Transverse colon (tissue), 4 donors: ENCODE measurements around the gene TNFRSF19. TPM values are rescaled to one million over a fixed set of nuclear protein-coding genes. Genes with fewer than 3 reads are reported as not detected.

ENCODE experiments used
- DNase-seq: peaks from one replicate; pipeline ENCODE4 v3.0.0-alpha.2; 2019
- H3K27ac ChIP-seq, 4 donors: fragments of 200-600 bp; sonication (generic); 2 replicates each; pipeline ENCODE4 v1.5.1; 2016 to 2018; ENCODE audit warnings: inconsistent platforms in 4 of 4
- H3K27me3 ChIP-seq: fragments of 200-600 bp; sonication (generic); 2 replicates; pipeline ENCODE4 v1.5.1; 2017; ENCODE audit warnings: inconsistent platforms
- H3K36me3 ChIP-seq, 4 donors: fragments of 200-600 bp; sonication (generic); 2 replicates each; pipeline ENCODE4 v1.5.1; 2017 to 2019; ENCODE audit warnings: inconsistent platforms in 4 of 4
- H3K4me1 ChIP-seq, 4 donors: fragments of 200-600 bp; sonication (generic); 2 replicates each; pipeline ENCODE4 v1.5.1; 2017 to 2020; ENCODE audit warnings: inconsistent platforms in 4 of 4
- H3K4me3 ChIP-seq, 4 donors: fragments of 200-600 bp; sonication (generic); 1 replicate in 1 of 4; 2 replicates in 3 of 4; pipeline versions ENCODE4 v1.5.1 to v1.6.1; 2017 to 2019; ENCODE audit warnings: inconsistent platforms in 4 of 4
- H3K9me3 ChIP-seq, 2 donors: fragments of 200-600 bp; sonication (generic); 2 replicates each; pipeline ENCODE4 v1.5.1; 2017 to 2019; ENCODE audit warnings: inconsistent platforms in 2 of 2
- EP300 ChIP-seq: sonication (generic); formaldehyde crosslinking; IDR thresholded peaks from one replicate; pipeline ENCODE4 v1.6.1; 2017; ENCODE audit warnings: antibody characterized with exemption, low read depth
- POLR2A ChIP-seq: fragments of 450-650 bp; IDR thresholded peaks from one replicate; pipeline ENCODE4 v1.6.1; 2016; ENCODE audit warnings: antibody characterized with exemption, mild to moderate bottlenecking, moderate library complexity
- POLR2AphosphoS5 ChIP-seq, 3 donors: sonication (generic); formaldehyde crosslinking; IDR thresholded peaks; one replicate each; pipeline ENCODE4 v1.6.1; 2016; ENCODE audit warnings: antibody characterized with exemption in 3 of 3
- WGBS, 2 donors: methylation state at CpG; one replicate each; pipeline ENCODE4 v1.1.5; 2018; ENCODE audit warnings: low coverage in 1 of 2; 5-methylcytosine and 5-hydroxymethylcytosine counted together
- in situ Hi-C, 4 donors: fragments of 200-750 bp; cut with MboI; loops; one replicate each; pipeline versions ENCODE4 v1.15.0 to v1.15.1; 2017; ENCODE audit warnings: low sequenced_read_pairs in 3 of 4, low pct_ligation_motif_present in 1 of 4, low pct_unique_long_range_greater_than_20kb in 1 of 4
- intact Hi-C: fragments of 100-400 bp; cut with DNase I; formaldehyde crosslinking; loops from one replicate; pipeline ENCODE4 v1.15.1; 2023; ENCODE audit warnings: low total_unique reads
- total RNA-seq, 4 donors: library from RNA; depleted of rRNA; stranded (reverse); fragments of >200 nt; gene quantifications; one replicate each; pipeline ENCODE4 v1.1.0, GENCODE V29; 2016
- TF ChIP-seq, protein P1 (sequence below), 5 experiments: fragments of 200-600 bp in 3 of 5; fragments of 450-650 bp in 2 of 5; sonication (generic) in 3 of 5; IDR thresholded peaks; 1 replicate in 2 of 5; 2 replicates in 3 of 5; pipeline ENCODE4 v1.5.1; 2016 to 2017; ENCODE audit warnings: antibody characterized with exemption in 5 of 5, inconsistent platforms in 3 of 5, mild to moderate bottlenecking in 2 of 5, moderate library complexity in 1 of 5

The TNFRSF19 gene
- total RNA-seq, 4 donors from 2014 or later = 0.80 to 1.3 (median 0.96) TPM; not detected in 1

DNA sequence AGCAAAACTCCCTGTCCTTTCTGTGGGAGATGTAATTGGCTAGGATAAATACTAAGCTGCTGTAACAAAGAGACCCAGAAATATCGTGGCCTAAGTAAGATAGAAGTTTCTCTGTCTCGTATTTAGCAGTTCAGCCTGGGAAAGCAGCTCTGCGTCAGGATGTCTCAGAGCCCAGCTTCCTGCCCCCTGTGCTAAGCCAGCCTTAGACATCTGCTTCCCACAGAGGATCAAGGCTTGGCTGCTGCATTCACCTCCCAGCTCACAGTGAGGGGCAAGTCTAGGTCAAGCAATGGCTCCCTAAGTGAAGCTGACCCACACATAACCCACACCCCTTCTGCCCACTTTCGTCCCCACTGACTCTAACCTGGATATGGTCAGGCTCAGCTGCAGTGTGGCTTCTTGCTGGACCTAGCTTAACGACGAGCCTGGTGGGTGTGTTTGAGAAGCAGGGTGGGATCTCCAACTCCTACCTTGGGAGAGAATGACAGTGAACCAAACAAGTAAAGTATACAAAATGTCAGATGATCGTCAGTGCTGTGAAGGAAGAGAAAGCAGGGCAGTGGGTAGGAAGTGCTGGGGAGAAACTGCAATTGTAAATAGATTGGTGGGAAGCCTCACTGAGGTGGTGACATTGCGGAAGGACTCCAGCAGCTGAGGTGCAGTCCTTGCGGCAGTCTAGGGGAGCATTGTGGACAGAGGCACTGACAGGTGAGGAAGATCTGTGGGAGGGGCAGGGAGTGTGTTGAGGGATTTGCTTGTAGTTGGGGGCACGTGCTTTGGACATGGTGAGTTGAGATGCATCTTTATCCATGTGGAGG, 82.9 kb downstream of the TNFRSF19 start:
- Histone ChIP-seq H3K4me1 (no peaks in the 10 kb centered on the region), H3K9me3 (no peaks in the 10 kb centered on the region), H3K27ac (no peak overlapping the region), H3K27me3 (no peaks in the 10 kb centered on the region), H3K36me3 (no peaks in the 10 kb centered on the region), H3K4me3 (no peak overlapping the region)
- in situ Hi-C loops = no loop called here
- intact Hi-C loops = no loop called here
- 75 to 82% methylated on average over 4 to 10 of the region's 10 CpGs for WGBS, 2 donors
- TF ChIP-seq POLR2AphosphoS5 (IDR thresholded peaks at IDR 0.05) (no peak), EP300 (no peak), POLR2A (no peak)
- TF ChIP-seq, protein P1, sequence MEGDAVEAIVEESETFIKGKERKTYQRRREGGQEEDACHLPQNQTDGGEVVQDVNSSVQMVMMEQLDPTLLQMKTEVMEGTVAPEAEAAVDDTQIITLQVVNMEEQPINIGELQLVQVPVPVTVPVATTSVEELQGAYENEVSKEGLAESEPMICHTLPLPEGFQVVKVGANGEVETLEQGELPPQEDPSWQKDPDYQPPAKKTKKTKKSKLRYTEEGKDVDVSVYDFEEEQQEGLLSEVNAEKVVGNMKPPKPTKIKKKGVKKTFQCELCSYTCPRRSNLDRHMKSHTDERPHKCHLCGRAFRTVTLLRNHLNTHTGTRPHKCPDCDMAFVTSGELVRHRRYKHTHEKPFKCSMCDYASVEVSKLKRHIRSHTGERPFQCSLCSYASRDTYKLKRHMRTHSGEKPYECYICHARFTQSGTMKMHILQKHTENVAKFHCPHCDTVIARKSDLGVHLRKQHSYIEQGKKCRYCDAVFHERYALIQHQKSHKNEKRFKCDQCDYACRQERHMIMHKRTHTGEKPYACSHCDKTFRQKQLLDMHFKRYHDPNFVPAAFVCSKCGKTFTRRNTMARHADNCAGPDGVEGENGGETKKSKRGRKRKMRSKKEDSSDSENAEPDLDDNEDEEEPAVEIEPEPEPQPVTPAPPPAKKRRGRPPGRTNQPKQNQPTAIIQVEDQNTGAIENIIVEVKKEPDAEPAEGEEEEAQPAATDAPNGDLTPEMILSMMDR (IDR thresholded peaks at IDR 0.05) = no peak
- DNase-seq = no peak

DNA sequence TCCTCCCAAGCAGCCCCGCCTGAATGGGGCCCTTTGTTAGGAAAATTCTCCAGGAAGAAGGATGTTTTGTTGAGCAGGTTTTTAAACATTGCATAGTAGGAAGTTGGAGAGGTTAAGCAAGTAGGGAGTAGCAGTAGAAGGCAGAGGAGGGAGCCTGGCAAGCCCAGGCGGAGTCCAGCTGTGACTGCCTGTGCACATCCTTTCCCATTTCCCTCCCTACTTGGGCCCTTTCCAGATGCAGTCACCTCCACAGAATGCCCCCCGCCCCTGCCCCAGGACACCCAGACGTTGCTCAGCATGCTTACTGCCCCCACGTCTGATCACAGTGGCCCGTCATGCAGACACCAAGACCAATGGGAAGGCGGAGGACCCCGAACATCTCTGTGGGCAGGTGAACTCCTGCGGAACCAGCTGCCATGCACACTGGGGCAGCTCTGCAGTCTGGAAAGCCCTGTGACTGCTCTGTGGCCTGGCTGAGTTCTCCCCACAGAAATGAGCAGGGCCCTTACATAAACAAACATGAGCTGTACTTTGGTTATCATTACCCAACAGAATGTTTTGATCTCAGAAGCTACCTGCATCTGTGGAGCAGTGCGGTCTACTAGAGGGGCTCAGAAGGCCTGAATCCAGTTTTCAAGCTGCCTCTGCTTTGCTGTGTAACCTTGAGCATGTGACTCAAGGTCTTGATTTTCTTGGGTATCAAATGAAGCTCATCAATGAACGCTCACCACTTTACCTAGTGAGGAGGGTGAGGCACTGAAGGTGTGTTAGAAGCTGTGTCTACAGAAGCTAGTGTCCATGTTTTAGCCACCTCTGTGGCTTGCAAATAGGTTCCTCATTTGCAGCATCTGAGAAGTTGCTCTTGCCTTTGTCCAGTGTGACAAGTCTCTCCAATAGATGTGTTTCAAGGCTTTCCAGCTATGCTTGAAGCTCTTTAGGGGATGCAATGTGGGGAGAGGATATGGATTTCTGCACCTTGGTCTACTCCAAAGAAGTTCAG, 84.2 kb downstream of the TNFRSF19 start:
- no peaks in the 10 kb centered on the region for H3K4me1 ChIP-seq
- DNase-seq = no peak
- H3K36me3 ChIP-seq = no peaks in the 10 kb centered on the region
- TF ChIP-seq EP300 = no peak
- no peak for TF ChIP-seq POLR2A
- TF ChIP-seq POLR2AphosphoS5 (IDR thresholded peaks at IDR 0.05) = no peak
- TF ChIP-seq, protein P1 (IDR thresholded peaks at IDR 0.05) = no peak
- H3K27ac ChIP-seq = no peak overlapping the region
- H3K9me3 ChIP-seq = no peaks in the 10 kb centered on the region
- no peaks in the 10 kb centered on the region for H3K27me3 ChIP-seq
- no peak overlapping the region for H3K4me3 ChIP-seq
- 72% methylated on average over 11 of the region's 11 CpGs; no CpG with 5 or more reads in 1 of the 2 donors for WGBS, 2 donors
- in situ Hi-C loops (no loop called here), intact Hi-C loops (no loop called here)

DNA sequence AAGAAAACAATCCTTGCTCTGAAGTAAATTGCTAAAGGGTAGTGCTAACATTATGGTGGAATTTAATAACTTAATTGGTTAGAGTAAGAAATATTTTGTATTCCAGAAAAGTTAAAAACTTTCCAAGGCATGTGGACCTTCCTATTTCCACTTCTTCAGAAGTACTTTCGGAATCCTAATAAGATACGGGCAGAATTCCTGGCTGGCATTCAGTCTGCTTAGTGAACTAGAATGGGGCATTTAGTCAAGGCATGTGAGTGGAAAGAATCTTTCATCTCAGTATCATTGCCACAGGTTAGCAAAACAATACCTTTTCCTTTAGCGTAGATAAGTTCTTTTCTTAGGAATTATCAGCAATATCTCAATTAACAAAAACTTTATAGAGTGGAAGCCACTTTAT, 85.1 kb downstream of the TNFRSF19 start:
- no peaks in the 10 kb centered on the region for H3K9me3 ChIP-seq
- intact Hi-C loops = no loop called here
- no peaks in the 10 kb centered on the region for H3K27me3 ChIP-seq
- H3K4me3 ChIP-seq = no peak overlapping the region
- H3K36me3 ChIP-seq = no peaks in the 10 kb centered on the region
- no peak overlapping the region for H3K27ac ChIP-seq
- DNase-seq = no peak
- WGBS, 2 donors = 92 to 96% methylated on average over 3 of the region's 3 CpGs
- H3K4me1 ChIP-seq = no peaks in the 10 kb centered on the region
- in situ Hi-C loops = no loop called here
- TF ChIP-seq POLR2A (no peak), POLR2AphosphoS5 (IDR thresholded peaks at IDR 0.05) (no peak)
- TF ChIP-seq, protein P1 (IDR thresholded peaks at IDR 0.05) = no peak
